Fibroblast of skin of left biceps (primary cell): Measurements from ENCODE around the gene SYNE1.

Experiments
- DNase-seq, 2 experiments: peaks; one replicate each; pipeline ENCODE4 v3.0.0-alpha.2; 2013; ENCODE audit warnings: low read depth in 2 of 2

SYNE1 gene

DNA sequence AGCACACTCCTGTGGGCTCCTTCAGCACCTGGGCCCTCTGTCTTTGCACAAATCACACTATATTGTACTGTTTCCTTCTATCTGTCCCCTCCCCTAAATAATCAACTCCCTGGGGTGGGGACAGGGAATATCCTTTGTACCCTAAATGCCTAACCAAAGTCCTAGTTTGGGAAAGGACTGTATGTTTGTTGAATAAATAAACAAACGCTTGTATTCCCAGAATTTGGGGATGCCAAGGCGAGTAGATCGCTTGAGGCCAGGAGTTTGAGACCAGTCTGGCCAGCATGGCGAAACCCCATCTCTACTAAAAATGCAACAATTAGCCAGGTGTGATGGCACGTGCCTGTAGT lies 322.7 kb downstream of the SYNE1 start:
- no peak for DNase-seq

GRCh38 chr6:152313542-152314482 lies 323.4 kb downstream of the SYNE1 start:
- DNase-seq, result no peak

- no peak for DNase-seq
Observed at GRCh38 chr6:152312434-152312833, 324.7 kb downstream of the SYNE1 start.

GRCh38 chr6:152310371-152310954 lies 326.7 kb downstream of the SYNE1 start:
- DNase-seq, result no peak

GRCh38 chr6:152309648-152310047 lies 327.5 kb downstream of the SYNE1 start:
- DNase-seq, result no peak

- DNase-seq, result no peak
Observed at GRCh38 chr6:152309006-152309405, 328.2 kb downstream of the SYNE1 start.

- DNase-seq, result no peak
Observed at GRCh38 chr6:152308306-152308705, 328.9 kb downstream of the SYNE1 start.

- DNase-seq, result no peak
Observed at GRCh38 chr6:152305672-152306071, 331.5 kb downstream of the SYNE1 start.

- peak; percentile 53 to 54 for DNase-seq
Observed at GRCh38 chr6:152301765-152302568, 335.2 kb downstream of the SYNE1 start.

DNA sequence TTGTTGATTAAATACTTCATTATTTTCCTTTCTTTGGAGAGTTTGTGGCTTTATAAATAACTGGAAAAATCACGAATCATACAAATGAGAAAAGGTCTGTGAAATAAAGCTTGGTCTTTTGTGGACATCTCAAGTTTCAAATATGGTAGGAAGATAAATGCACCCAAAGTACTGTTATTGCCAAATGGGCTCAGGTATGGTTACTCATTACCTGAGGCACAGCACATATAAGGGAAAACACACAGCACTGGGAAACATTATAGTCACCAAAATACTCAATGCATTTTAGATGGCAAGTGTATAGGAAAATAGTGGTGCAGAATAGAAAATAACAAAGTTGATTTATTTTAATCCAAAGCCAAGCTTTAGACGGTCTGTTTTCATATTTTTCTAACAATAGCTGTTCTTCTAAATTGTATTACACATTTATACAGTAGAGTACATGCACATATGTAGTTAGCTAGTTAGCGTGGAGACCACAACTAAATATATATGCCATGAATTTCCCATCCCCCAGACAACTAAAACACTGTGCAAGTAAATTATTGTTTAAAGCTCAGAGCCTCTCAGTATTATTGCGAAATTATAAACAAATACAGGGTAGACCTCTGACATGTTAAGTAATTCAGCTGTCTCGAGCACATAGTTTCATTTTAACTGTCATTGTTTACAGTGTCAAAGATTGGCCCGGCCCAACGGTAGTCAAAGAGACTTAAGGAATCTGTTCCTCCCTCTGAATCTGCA lies 336.0 kb downstream of the SYNE1 start:
- no peak for DNase-seq

GRCh38 chr6:152300517-152300916 lies 336.6 kb downstream of the SYNE1 start:
- no peak for DNase-seq

- DNase-seq, result no peak
Observed at GRCh38 chr6:152298848-152299735, 338.1 kb downstream of the SYNE1 start.

- DNase-seq, result no peak
Observed at GRCh38 chr6:152298055-152298647, 339.0 kb downstream of the SYNE1 start.

DNA sequence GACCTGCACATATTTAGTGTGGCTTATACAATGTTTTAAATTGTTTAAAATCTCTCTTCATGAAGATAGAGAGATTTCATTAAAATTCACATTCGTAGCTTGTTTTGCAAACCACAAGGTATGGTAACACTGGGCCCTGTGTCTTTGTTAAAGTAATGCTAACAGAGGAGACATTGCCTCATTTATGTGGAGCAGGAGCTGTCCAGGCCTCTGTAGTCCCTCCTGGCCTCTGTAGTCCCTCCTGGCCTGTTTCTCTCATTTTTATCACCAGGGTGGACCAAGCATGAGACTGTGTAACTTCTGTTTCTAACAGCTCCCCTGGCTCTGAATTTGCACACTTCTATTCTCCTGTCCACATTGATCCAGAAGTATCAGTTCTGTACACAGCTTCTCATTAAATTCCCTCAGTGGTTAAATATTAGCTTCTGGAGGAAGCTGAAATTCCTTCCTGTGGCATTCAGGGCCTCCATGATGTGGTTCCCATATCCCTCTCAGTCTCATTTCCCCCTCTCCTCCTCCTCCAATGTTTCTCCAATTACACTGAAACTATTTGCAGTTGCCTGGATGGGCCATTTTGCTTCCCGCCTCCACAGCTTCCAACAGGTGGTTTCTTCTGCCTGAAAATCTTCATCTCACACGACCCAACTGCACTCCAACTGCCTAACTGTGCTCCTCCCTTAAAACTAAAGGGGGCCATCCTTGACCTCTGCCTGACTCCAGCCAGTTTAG lies 340.4 kb downstream of the SYNE1 start:
- DNase-seq, result no peak

DNA sequence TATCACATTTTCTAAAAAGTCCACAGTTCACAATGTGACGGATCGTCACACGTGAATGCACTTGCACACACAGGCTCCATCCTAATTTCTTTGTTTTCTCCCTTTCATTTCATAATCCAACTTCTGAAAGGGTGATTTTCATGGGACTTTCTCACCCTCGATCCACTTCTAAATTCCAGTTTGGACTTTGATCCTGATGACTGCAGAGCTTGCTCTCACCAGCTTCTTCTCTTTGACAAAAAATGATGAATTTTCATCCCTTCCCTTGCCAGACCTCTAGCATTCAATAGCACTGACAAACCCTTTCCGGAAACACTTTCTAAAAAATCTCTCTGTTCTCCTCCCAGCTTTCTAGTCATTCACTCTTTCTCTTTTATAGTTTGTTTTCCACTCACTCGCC lies 341.2 kb downstream of the SYNE1 start:
- no peak for DNase-seq

GRCh38 chr6:152295346-152295745 lies 341.8 kb downstream of the SYNE1 start:
- peak; percentile 30 to 55 for DNase-seq

DNA sequence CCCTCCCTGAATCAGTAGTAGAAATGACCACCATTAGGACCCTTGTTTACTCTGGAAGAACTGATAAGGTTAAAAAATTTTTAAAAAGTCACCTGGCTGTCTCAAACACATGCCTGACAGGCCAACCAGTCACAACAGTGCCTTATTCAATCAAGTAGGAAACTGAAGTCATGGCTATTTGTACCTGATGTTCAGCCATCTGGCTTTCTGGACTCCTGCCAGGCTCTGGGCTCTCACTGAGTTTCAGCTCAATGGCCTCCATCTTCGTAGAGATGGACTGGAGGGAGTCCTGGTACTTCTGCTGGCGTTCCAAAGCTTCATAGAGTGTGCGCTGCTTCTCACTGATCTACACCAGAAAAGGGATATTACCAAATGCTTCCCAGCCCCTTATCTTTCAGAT lies 343.8 kb downstream of the SYNE1 start:
- DNase-seq, result no peak

DNA sequence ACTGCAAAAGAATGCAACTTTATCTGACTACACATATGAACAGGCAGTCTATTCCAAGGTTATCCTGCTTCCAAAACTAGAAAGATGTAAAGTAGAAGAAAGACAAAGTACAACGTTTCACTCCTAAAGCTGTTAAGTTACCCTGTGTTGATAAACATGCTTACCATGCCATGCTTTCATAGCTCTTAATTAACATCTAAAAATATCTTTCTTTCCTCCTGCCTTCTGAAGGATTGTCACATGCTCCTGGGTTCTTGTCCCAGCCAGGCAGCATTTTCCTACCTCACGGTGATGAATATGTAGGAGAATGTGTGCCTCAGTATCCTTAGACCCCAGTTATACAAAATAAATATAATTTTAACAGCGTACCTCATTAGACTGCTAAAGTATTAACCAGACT lies 344.6 kb downstream of the SYNE1 start:
- DNase-seq, result no peak

- DNase-seq, result no peak
Observed at GRCh38 chr6:152290693-152291092, 346.5 kb downstream of the SYNE1 start.
